Esophagus squamous epithelium (tissue), 5 donors: ENCODE data around the gene VSIG10. TPM values are rescaled to one million over a fixed set of nuclear protein-coding genes. Genes with fewer than 3 reads are reported as not detected.

Source experiments
- DNase-seq: peaks from one replicate; lab custom pipeline; 2025; lab: John Stamatoyannopoulos, UW
- H3K27ac ChIP-seq, 4 donors: fragments of 200-600 bp; sonication (generic); one replicate each; pipeline ENCODE4 v1.5.1; 2016 to 2019; ENCODE audit warnings: mild to moderate bottlenecking in 1 of 4
- H3K27me3 ChIP-seq, 4 donors: fragments of 200-600 bp; sonication (generic); 1 replicate in 3 of 4; 2 replicates in 1 of 4; pipeline versions ENCODE4 v1.5.1 to v1.6.0; 2017 to 2021; ENCODE audit warnings: antibody characterized with exemption in 1 of 4
- H3K36me3 ChIP-seq, 3 donors: fragments of 200-600 bp; sonication (generic); one replicate each; pipeline ENCODE4 v1.5.1; 2016 to 2019
- H3K4me1 ChIP-seq, 3 donors: fragments of 200-600 bp; sonication (generic); one replicate each; pipeline ENCODE4 v1.5.1; 2017 to 2019
- H3K4me3 ChIP-seq, 4 donors: fragments of 200-600 bp; sonication (generic); 1 replicate in 3 of 4; 2 replicates in 1 of 4; pipeline ENCODE4 v1.5.1; 2016 to 2019; ENCODE audit warnings: mild to moderate bottlenecking in 2 of 4, moderate library complexity in 1 of 4
- H3K9me3 ChIP-seq, 3 donors: fragments of 200-600 bp; sonication (generic); one replicate each; pipeline ENCODE4 v1.5.1; 2016 to 2019
- CTCF ChIP-seq, 6 experiments: fragments of 450-650 bp in 4 of 6; fragments of 200-600 bp in 2 of 6; sonication (generic) in 2 of 6; IDR thresholded peaks; one replicate each; pipeline ENCODE4 v1.5.1; 2016 to 2019; ENCODE audit warnings: antibody characterized with exemption in 6 of 6, mild to moderate bottlenecking in 4 of 6, moderate library complexity in 4 of 6
- POLR2A ChIP-seq, 4 donors: fragments of 450-650 bp; IDR thresholded peaks; one replicate each; pipeline ENCODE4 v1.6.1; 2017; ENCODE audit warnings: antibody characterized with exemption in 4 of 4, mild to moderate bottlenecking in 4 of 4, moderate library complexity in 3 of 4
- WGBS, 2 donors: methylation state at CpG; one replicate each; pipeline ENCODE4 v1.1.5; 2018; 5-methylcytosine and 5-hydroxymethylcytosine counted together
- intact Hi-C: fragments of 100-400 bp; cut with DNase I; formaldehyde crosslinking; loops from one replicate; pipeline ENCODE4 v1.15.0; 2022
- total RNA-seq, 4 donors: library from RNA; depleted of rRNA; stranded (reverse); fragments of >200 nt; gene quantifications; one replicate each; pipeline ENCODE4 v1.1.0, GENCODE V29; 2016
- donor health status: DM: yes; HTN: yes; CAD: no.

Gene VSIG10
- total RNA-seq, 4 donors from 2014 or later: 11.9 to 47.1 (median 25.8) TPM

- DNase-seq: no peak
- intact Hi-C loops: no loop called here
- TF ChIP-seq CTCF (IDR thresholded peaks at IDR 0.05) (no peak), POLR2A (IDR thresholded peaks at IDR 0.05) (no peak)
- Histone ChIP-seq H3K4me1 (peaks cover 7 to 24% (median 14%) of the 10 kb centered on the region in 3 donors), H3K27ac (no peak overlapping the region), H3K36me3 (peaks cover 0 to 60% (median 6%) of the 10 kb centered on the region in 3 donors), H3K9me3 (no peaks in the 10 kb centered on the region), H3K4me3 (no peak overlapping the region), H3K27me3 (no peaks in the 10 kb centered on the region)
- 88 to 92% methylated on average over 1 of the region's 1 CpG for WGBS, 2 donors
Observed at GRCh38 chr12:118020036-118020435, 83.8 kb downstream of the VSIG10 start.

DNA sequence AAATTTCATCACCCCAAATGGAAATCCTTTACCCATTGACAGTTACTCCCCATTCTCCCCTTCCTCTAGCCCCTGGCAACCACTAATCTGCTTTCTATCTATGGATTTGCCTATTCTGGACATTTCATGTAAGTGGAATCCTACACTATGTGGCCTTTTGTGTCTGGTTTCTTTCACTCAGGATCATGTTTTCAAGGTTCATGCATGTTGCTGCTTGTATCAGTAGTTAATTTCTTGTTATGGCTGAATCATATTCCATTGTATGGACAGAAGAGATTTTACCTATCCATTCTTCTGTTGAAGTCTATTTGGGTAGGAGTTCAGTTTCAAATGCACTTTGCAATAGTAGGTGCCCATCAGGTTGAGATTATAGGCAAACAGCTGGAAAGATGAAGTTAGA lies 85.9 kb downstream of the VSIG10 start:
- Histone ChIP-seq H3K9me3 (no peaks in the 10 kb centered on the region), H3K27ac (no peak overlapping the region), H3K36me3 (peaks cover 0 to 42% (median 6%) of the 10 kb centered on the region in 3 donors), H3K27me3 (no peaks in the 10 kb centered on the region), H3K4me3 (no peak overlapping the region), H3K4me1 (peaks cover 7 to 24% (median 14%) of the 10 kb centered on the region in 3 donors)
- DNase-seq: no peak
- intact Hi-C loops: no loop called here
- TF ChIP-seq CTCF (IDR thresholded peaks at IDR 0.05) (no peak), POLR2A (IDR thresholded peaks at IDR 0.05) (no peak)

GRCh38 chr12:118016424-118017264 lies 87.2 kb downstream of the VSIG10 start, which contains the start of gene RFC5:
Gene RFC5 (plus strand): TSS chr12:118016703. CDS start chr12:118016828, 125 bp downstream.
- TF ChIP-seq CTCF (IDR thresholded peaks at IDR 0.05): peak in 1 of 6 experiments; percentile 9
- no peak for TF ChIP-seq POLR2A (IDR thresholded peaks at IDR 0.05)
- Histone ChIP-seq H3K27me3 (no peaks in the 10 kb centered on the region), H3K9me3 (no peaks in the 10 kb centered on the region), H3K27ac (peak within 1 kb of the TSS; percentile 56 to 88 (median 64)), H3K4me1 (peaks cover 7 to 24% (median 14%) of the 10 kb centered on the region in 3 donors), H3K4me3 (peak within 1 kb of the TSS; percentile 58 to 96 (median 82)), H3K36me3 (peaks cover 0 to 29% (median 6%) of the 10 kb centered on the region in 3 donors)
- intact Hi-C loops: no loop called here
- 0 to 1% methylated on average over 14 to 26 of the region's 61 CpGs for WGBS, 2 donors
- DNase-seq: peak; percentile 81

DNA sequence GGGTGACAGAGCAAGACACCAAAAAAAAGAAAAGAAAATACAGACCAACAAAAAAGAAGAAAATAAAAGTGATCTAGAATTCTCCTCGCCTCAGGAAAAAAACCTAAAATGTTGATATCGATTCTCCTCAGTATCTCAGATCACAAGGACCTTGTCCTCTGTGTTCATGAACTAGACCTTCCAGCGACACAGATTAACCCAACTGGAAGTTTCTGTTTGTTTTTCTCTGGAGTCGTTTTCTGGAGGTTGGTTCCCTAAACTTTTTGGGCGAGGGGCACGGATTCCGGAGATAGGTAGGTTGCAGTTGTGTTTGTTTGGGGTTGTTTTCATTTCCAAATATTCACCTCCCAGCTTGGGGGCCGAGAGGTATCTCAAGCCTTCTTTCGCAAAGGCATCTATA lies 87.9 kb downstream of the VSIG10 start:
- intact Hi-C loops: no loop called here
- Histone ChIP-seq H3K4me3 (peak overlapping the region; percentile 58 to 96 (median 82)), H3K36me3 (peaks cover 0 to 22% (median 6%) of the 10 kb centered on the region in 3 donors), H3K9me3 (no peaks in the 10 kb centered on the region), H3K27ac (no peak overlapping the region), H3K27me3 (no peaks in the 10 kb centered on the region), H3K4me1 (peaks cover 7 to 24% (median 14%) of the 10 kb centered on the region in 3 donors)
- TF ChIP-seq POLR2A (IDR thresholded peaks at IDR 0.05): no peak
- TF ChIP-seq CTCF (IDR thresholded peaks at IDR 0.05): no peak
- no peak for DNase-seq
- WGBS, 2 donors: 23 to 37% methylated on average over 9 of the region's 9 CpGs

GRCh38 chr12:118015306-118015705 lies 88.5 kb downstream of the VSIG10 start:
- intact Hi-C loops: no loop called here
- Histone ChIP-seq H3K4me3 (no peak overlapping the region), H3K27me3 (no peaks in the 10 kb centered on the region), H3K36me3 (peaks cover 0 to 16% (median 6%) of the 10 kb centered on the region in 3 donors), H3K4me1 (peaks cover 7 to 24% (median 14%) of the 10 kb centered on the region in 3 donors), H3K9me3 (no peaks in the 10 kb centered on the region), H3K27ac (no peak overlapping the region)
- TF ChIP-seq CTCF (IDR thresholded peaks at IDR 0.05): no peak
- no peak for TF ChIP-seq POLR2A (IDR thresholded peaks at IDR 0.05)
- 73 to 86% methylated on average over 2 of the region's 2 CpGs for WGBS, 2 donors
- DNase-seq: no peak
